Right lobe of liver (tissue), 6 donors: ENCODE results near the gene CHN2. TPM values are rescaled to one million over a fixed set of nuclear protein-coding genes. Genes with fewer than 3 reads are reported as not detected.

ENCODE experiments used
- ATAC-seq, 4 donors: fragments of 200-7000 bp; cut with Tn5 transposase; one replicate each; pipeline ENCODE4 v1.9.1; 2020; ENCODE audit warnings: mild to moderate bottlenecking in 4 of 4, moderate library complexity in 4 of 4
- DNase-seq, 3 donors: peaks; one replicate each; pipeline ENCODE4 v3.0.0-alpha.2; 2020
- H3K27ac ChIP-seq, 3 donors: fragments of 200-600 bp; one replicate each; pipeline ENCODE4 v1.8.0; 2022
- H3K27me3 ChIP-seq, 2 donors: fragments of 200-600 bp; one replicate each; pipeline ENCODE4 v1.8.0; 2022
- H3K36me3 ChIP-seq, 4 donors: fragments of 200-600 bp; sonication (generic) in 1 of 4; one replicate each; pipeline versions ENCODE4 v1.5.1 to v1.8.0; 2017 to 2022; ENCODE audit warnings: control low read depth in 1 of 4
- H3K4me1 ChIP-seq, 4 donors: fragments of 200-600 bp; sonication (generic) in 1 of 4; one replicate each; pipeline versions ENCODE4 v1.5.1 to v1.8.0; 2017 to 2022; ENCODE audit warnings: control low read depth in 1 of 4
- H3K4me3 ChIP-seq, 3 donors: fragments of 200-600 bp; one replicate each; pipeline ENCODE4 v1.8.0; 2022
- H3K9me3 ChIP-seq, 4 donors: fragments of 200-600 bp; sonication (generic) in 1 of 4; one replicate each; pipeline versions ENCODE4 v1.5.1 to v1.8.0; 2017 to 2022; ENCODE audit warnings: control low read depth in 1 of 4
- POLR2A ChIP-seq: fragments of 450-650 bp; IDR thresholded peaks from one replicate; pipeline ENCODE4 v1.6.1; 2017; ENCODE audit warnings: antibody characterized with exemption, mild to moderate bottlenecking
- WGBS: methylation state at CpG from one replicate; pipeline ENCODE4 v1.1.6; 2018; ENCODE audit warnings: low coverage, low lambda C conversion rate; ENCODE audit not compliant: insufficient coverage; ENCODE audit errors: missing lambda C conversion rate; 5-methylcytosine and 5-hydroxymethylcytosine counted together
- intact Hi-C, 2 donors: fragments of 100-400 bp; cut with DNase I; formaldehyde crosslinking; loops; one replicate each; pipeline versions ENCODE4 v1.11.2 to v1.14.1; 2022
- total RNA-seq, 6 experiments: library from RNA; depleted of rRNA in 2 of 6; stranded (reverse); fragments of >200 nt in 2 of 6; fragmentation: NEBNext Ultra II Directional in 3 of 6; extraction: Animal tissue kit (Norgen Biotek cat#: 25700) in 3 of 6; gene quantifications; one replicate each; pipeline versions ENCODE4 v1.1.0 to v1.2.4, GENCODE V29; 2016 to 2023
- TF ChIP-seq, protein P1 (sequence below), 4 donors: fragments of 200-600 bp in 3 of 4; fragments of 450-650 bp in 1 of 4; IDR thresholded peaks; one replicate each; pipeline versions ENCODE4 v1.5.1 to v1.8.0; 2016 to 2022; ENCODE audit warnings: antibody characterized with exemption in 4 of 4, mild to moderate bottlenecking in 2 of 4
- donor health status: DM: no; HTN: yes; CAD: no.
- donor health status: DM: no; HTN: no; CAD: no.
- donor health status: DM: no; HTN: no; CAD: no.
- donor health status: DM: no; HTN: yes; CAD: no.
- donor health status: DM: no; HTN: yes; CAD: no.

CHN2 gene
- total RNA-seq, 6 experiments from 2014 or later, result 20.1 to 57.7 (median 31.5) TPM

DNA sequence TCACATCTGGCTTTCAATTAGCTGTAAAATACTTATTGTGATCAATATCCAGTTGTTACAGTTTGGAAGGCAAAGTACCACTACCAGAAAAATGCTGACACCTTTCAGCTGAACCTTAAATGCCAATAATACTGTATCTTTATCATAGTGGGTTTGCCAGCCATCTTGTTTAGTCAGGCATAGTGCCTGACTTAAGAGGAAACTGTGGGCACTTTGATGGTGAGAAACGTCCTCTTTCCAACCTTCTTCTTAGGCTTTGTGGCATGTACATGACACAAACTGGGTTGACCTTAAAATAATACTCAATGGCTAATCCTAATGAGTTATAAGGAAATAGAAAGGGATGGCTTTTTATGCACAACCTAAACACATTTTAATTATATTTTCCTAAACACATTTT, 316.8 kb downstream of the CHN2 start:
- intact Hi-C loops, result no loop called here
- ATAC-seq (no peak), DNase-seq (no peak)
- no peaks in the 10 kb centered on the region for H3K4me1 ChIP-seq
- WGBS, result 25% methylated on average over 1 of the region's 1 CpG
- peaks cover 0 to 37% (median 2%) of the 10 kb centered on the region in 4 donors for H3K36me3 ChIP-seq
- no peaks in the 10 kb centered on the region for H3K9me3 ChIP-seq
- no peaks in the 10 kb centered on the region for H3K27me3 ChIP-seq
- H3K4me3 ChIP-seq, result no peak overlapping the region
- TF ChIP-seq POLR2A, result no peak
- TF ChIP-seq, protein P1, sequence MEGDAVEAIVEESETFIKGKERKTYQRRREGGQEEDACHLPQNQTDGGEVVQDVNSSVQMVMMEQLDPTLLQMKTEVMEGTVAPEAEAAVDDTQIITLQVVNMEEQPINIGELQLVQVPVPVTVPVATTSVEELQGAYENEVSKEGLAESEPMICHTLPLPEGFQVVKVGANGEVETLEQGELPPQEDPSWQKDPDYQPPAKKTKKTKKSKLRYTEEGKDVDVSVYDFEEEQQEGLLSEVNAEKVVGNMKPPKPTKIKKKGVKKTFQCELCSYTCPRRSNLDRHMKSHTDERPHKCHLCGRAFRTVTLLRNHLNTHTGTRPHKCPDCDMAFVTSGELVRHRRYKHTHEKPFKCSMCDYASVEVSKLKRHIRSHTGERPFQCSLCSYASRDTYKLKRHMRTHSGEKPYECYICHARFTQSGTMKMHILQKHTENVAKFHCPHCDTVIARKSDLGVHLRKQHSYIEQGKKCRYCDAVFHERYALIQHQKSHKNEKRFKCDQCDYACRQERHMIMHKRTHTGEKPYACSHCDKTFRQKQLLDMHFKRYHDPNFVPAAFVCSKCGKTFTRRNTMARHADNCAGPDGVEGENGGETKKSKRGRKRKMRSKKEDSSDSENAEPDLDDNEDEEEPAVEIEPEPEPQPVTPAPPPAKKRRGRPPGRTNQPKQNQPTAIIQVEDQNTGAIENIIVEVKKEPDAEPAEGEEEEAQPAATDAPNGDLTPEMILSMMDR (IDR thresholded peaks at IDR 0.05), result no peak
- H3K27ac ChIP-seq, result no peak overlapping the region

DNA sequence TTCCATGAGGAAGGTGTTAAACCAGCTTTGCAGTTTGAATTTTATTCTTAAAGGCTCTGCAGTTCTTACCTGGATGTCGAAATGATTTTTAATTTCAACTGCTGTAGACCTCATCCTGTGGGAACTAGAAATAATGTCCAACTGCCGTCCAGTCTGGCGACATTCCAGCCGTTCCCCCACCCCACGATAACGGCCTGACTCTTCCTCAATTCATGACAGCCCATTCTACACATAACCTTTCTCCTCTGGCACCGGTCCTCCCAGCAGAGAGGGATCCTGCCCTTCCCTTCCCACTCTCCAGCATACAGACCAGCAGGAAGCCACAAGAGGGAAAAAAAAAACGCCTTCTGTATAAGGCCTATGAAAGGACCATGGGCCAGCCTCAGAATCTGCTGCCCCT, 317.3 kb downstream of the CHN2 start:
- 51% methylated on average over 5 of the region's 8 CpGs for WGBS
- H3K36me3 ChIP-seq, result peaks cover 0 to 33% (median 2%) of the 10 kb centered on the region in 4 donors

GRCh38 chr7:29516491-29516890, 321.9 kb downstream of the CHN2 start:
- H3K9me3 ChIP-seq, result no peaks in the 10 kb centered on the region
- TF ChIP-seq, protein P1 (IDR thresholded peaks at IDR 0.05), result no peak
- TF ChIP-seq POLR2A, result no peak
- intact Hi-C loops, result no loop called here
- WGBS, result 90% methylated on average over 2 of the region's 2 CpGs
- no peak overlapping the region for H3K4me3 ChIP-seq
- ATAC-seq, result no peak
- H3K36me3 ChIP-seq, result peaks cover 0 to 9% (median 2%) of the 10 kb centered on the region in 4 donors
- H3K4me1 ChIP-seq, result no peaks in the 10 kb centered on the region
- no peak for DNase-seq
- H3K27ac ChIP-seq, result no peak overlapping the region
- no peaks in the 10 kb centered on the region for H3K27me3 ChIP-seq

More for the DNA sequence above, 317.3 kb downstream of the CHN2 start:
- ATAC-seq (no peak), DNase-seq (no peak)
- Histone ChIP-seq H3K4me3 (no peak overlapping the region), H3K4me1 (no peaks in the 10 kb centered on the region), H3K27me3 (no peaks in the 10 kb centered on the region), H3K9me3 (no peaks in the 10 kb centered on the region), H3K27ac (no peak overlapping the region)
- TF ChIP-seq POLR2A, result no peak
- TF ChIP-seq, protein P1 (IDR thresholded peaks at IDR 0.05), result no peak
- intact Hi-C loops, result no loop called here

DNA sequence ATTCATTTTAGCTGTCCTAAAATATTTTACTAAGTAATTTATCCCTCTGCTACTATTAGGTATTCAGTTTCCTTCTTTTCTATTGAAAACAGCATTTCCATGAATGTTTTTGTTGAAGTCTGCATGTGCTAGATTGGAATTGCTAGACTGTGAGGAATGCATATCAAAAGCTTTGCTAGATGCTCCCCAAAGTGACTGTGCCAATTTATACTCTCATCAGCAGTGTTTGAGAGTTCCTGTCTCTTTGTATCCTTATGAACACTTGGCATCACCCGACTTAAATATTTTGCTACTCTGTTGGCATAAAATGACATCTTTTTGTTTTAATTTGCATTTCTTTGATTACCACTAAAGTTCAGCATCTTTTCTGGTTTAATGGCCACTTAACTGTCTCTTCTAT, 324.0 kb downstream of the CHN2 start:
- Histone ChIP-seq H3K4me3 (no peak overlapping the region), H3K9me3 (no peaks in the 10 kb centered on the region), H3K27ac (no peak overlapping the region), H3K36me3 (peaks cover 0 to 3% (median 0%) of the 10 kb centered on the region in 4 donors), H3K27me3 (no peaks in the 10 kb centered on the region), H3K4me1 (no peaks in the 10 kb centered on the region)
- TF ChIP-seq, protein P1 (IDR thresholded peaks at IDR 0.05), result no peak
- no peak for TF ChIP-seq POLR2A
- DNase-seq, result no peak
- 89% methylated on average over 1 of the region's 1 CpG for WGBS
- no peak for ATAC-seq
- intact Hi-C loops, result no loop called here

DNA sequence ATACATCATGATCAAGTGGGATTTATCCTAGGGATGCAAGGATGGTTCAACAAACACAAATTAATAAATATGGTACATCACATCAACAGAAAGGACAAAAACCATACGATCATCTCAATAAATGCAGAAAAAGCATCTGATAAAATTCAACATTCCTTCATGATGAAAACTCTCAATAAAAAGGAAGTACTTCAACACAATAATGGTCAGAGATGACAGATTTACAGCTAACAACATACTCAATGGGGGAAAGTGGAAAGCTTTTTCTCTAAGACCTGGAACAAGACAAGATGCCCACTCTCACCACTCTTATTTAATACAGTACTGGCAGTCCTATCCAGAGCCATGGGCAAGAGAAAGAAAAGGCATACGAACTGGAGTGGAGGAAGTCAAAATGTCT, 329.2 kb downstream of the CHN2 start:
- H3K27ac ChIP-seq, result no peak overlapping the region
- DNase-seq (no peak), ATAC-seq (no peak)
- intact Hi-C loops, result no loop called here
- H3K4me3 ChIP-seq, result no peak overlapping the region
- no peaks in the 10 kb centered on the region for H3K9me3 ChIP-seq
- H3K27me3 ChIP-seq, result no peaks in the 10 kb centered on the region
- no peaks in the 10 kb centered on the region for H3K4me1 ChIP-seq
- TF ChIP-seq, protein P1 (IDR thresholded peaks at IDR 0.05), result no peak
- TF ChIP-seq POLR2A, result no peak
- H3K36me3 ChIP-seq, result no peaks in the 10 kb centered on the region
- WGBS, result 62% methylated on average over 2 of the region's 2 CpGs
